ENCODE data around the gene INSYN1. TPM values are rescaled to one million over a fixed set of nuclear protein-coding genes. Genes with fewer than 3 reads are reported as not detected.

Gene INSYN1
- total and polyA plus RNA-seq, 2 experiments from 2014 or later, result 0.11 to 10.4 TPM

DNA sequence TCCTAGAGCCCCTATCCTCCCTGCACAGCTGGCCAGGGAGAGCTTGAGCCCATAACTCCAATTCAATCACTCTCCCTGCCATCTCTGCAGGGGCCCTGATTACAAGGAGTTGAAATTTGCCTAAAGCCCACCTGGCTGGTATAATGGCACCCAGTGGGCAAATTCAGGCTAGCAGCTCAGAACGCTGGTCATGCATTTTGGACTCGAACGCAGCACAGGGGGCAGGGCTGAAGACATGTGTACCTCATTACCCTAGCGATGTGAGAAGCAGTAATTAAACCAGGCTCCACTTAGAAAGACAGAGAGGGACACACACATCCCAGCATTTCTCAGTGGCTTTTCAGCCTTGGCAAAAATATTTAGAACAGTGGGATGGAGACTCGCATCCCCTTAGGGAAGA is 3.2 kb downstream of the INSYN1 start:
- no peaks in the 10 kb centered on the region for H3K9me2 ChIP-seq (ENCODE audit: insufficient read depth)
- H3K36me3 ChIP-seq (ENCODE audit: low read depth), result no peaks in the 10 kb centered on the region
- in situ Hi-C loops (cut with MboI), result no loop called here
- no peaks in the 10 kb centered on the region for H3F3A ChIP-seq (ENCODE audit: insufficient read depth)
- no peaks in the 10 kb centered on the region for H4K20me1 ChIP-seq (ENCODE audit: insufficient read depth)
- no peaks in the 10 kb centered on the region for H3K79me2 ChIP-seq (ENCODE audit: insufficient read depth)
- no peak overlapping the region for H3K4me3 ChIP-seq
- no peaks in the 10 kb centered on the region for H3K9me3 ChIP-seq (ENCODE audit: low read depth)
- WGBS, 2 experiments (ENCODE audit: low coverage in 1 of 2, low lambda C conversion rate in 2 of 2, missing lambda C conversion rate in 2 of 2), result 56 to 60% methylated on average over 5 of the region's 5 CpGs
- no peak overlapping the region for H2AFZ ChIP-seq
- TF ChIP-seq EZH2 (IDR thresholded peaks at IDR 0.05; ENCODE audit: insufficient read depth, poor library complexity, severe bottlenecking) (no peak), EZH2phosphoT487 (IDR thresholded peaks at IDR 0.05; ENCODE audit: insufficient read depth, low read depth) (no peak)
- no peak overlapping the region for H3K4me2 ChIP-seq (ENCODE audit: unreplicated experiment)
- H3K27me3 ChIP-seq (replicated peaks; ENCODE audit: insufficient read depth), result no peaks in the 10 kb centered on the region
- H3K9ac ChIP-seq, result no peak overlapping the region
- DNase-seq, result no peak
- H3K4me1 ChIP-seq (ENCODE audit: insufficient read depth), result no peaks in the 10 kb centered on the region
- no peak overlapping the region for H3K27ac ChIP-seq

GRCh38 chr15:73749533-73749932 is 3.6 kb downstream of the INSYN1 start:
- Histone ChIP-seq H3K79me2 (ENCODE audit: insufficient read depth) (no peaks in the 10 kb centered on the region), H3K4me3 (no peak overlapping the region), H3K4me1 (ENCODE audit: insufficient read depth) (no peaks in the 10 kb centered on the region), H3K27ac (no peak overlapping the region), H3K4me2 (ENCODE audit: unreplicated experiment) (no peak overlapping the region), H3F3A (ENCODE audit: insufficient read depth) (no peaks in the 10 kb centered on the region), H3K9me2 (ENCODE audit: insufficient read depth) (no peaks in the 10 kb centered on the region), H3K27me3 (replicated peaks; ENCODE audit: insufficient read depth) (no peaks in the 10 kb centered on the region), H2AFZ (no peak overlapping the region), H3K36me3 (ENCODE audit: low read depth) (no peaks in the 10 kb centered on the region), H3K9me3 (ENCODE audit: low read depth) (no peaks in the 10 kb centered on the region), H4K20me1 (ENCODE audit: insufficient read depth) (no peaks in the 10 kb centered on the region), H3K9ac (no peak overlapping the region)
- 83 to 84% methylated on average over 5 of the region's 5 CpGs for WGBS, 2 experiments (ENCODE audit: low coverage in 1 of 2, low lambda C conversion rate in 2 of 2, missing lambda C conversion rate in 2 of 2)
- DNase-seq, result no peak
- in situ Hi-C loops (cut with MboI), result no loop called here
- TF ChIP-seq EZH2phosphoT487 (IDR thresholded peaks at IDR 0.05; ENCODE audit: insufficient read depth, low read depth), result no peak
- no peak for TF ChIP-seq EZH2 (IDR thresholded peaks at IDR 0.05; ENCODE audit: insufficient read depth, poor library complexity, severe bottlenecking)

- 72 to 75% methylated on average over 6 of the region's 6 CpGs for WGBS, 2 experiments (ENCODE audit: low coverage in 1 of 2, low lambda C conversion rate in 2 of 2, missing lambda C conversion rate in 2 of 2)
- Histone ChIP-seq H3K4me2 (ENCODE audit: unreplicated experiment) (no peak overlapping the region), H3K4me1 (ENCODE audit: insufficient read depth) (no peaks in the 10 kb centered on the region; the same call in 1 of the 2 replicates), H3F3A (ENCODE audit: insufficient read depth) (peaks cover 5% of the 10 kb centered on the region; the same call in 1 of the 2 replicates), H3K36me3 (ENCODE audit: low read depth) (no peaks in the 10 kb centered on the region), H3K79me2 (ENCODE audit: insufficient read depth) (no peaks in the 10 kb centered on the region), H2AFZ (no peak overlapping the region), H3K9me3 (ENCODE audit: low read depth) (no peaks in the 10 kb centered on the region), H3K27ac (no peak overlapping the region), H3K27me3 (replicated peaks; ENCODE audit: insufficient read depth) (no peaks in the 10 kb centered on the region), H3K4me3 (no peak overlapping the region), H3K9me2 (ENCODE audit: insufficient read depth) (no peaks in the 10 kb centered on the region), H4K20me1 (ENCODE audit: insufficient read depth) (no peaks in the 10 kb centered on the region), H3K9ac (no peak overlapping the region)
- no peak for DNase-seq
- in situ Hi-C loops (cut with MboI), result no loop called here
- no peak for TF ChIP-seq EZH2phosphoT487 (IDR thresholded peaks at IDR 0.05; ENCODE audit: insufficient read depth, low read depth)
- TF ChIP-seq EZH2 (IDR thresholded peaks at IDR 0.05; ENCODE audit: insufficient read depth, poor library complexity, severe bottlenecking), result no peak
Observed at GRCh38 chr15:73748730-73749129, 4.4 kb downstream of the INSYN1 start.

DNA sequence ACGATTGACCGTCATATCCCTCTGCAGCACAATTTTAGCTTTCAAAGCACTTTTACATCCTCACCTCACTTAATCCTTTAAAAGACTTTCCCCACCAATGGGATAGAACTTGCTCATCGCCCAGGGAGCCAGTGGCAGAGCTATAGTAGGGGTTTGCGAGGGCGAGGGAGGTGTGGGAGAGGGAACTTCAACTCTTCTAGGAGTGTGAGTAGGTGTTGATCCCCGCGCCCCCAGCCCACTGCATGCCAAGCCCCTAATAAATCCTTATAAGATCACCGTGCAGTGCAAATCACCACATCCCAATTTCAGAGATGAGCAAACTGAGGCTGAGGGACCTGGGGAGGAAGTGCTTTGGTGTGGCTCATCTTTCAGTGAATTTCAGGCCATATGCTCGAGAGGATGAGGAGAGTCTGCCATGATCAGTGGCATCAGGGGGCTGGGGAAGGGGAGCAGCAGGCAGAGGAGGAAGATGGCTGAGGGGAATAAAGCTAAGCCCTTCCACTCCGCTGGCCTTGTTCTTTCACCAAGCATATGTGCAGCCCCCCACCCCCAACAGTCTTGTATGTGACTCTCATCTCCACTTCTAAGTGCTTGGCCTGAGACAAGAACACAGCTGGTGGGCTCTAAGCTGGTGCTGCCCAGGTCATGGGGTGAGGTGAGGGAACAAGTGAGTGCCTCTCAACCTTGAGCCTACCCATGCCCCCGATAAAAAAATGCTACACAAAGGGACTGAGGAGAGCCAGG is 5.1 kb downstream of the INSYN1 start:
- no peaks in the 10 kb centered on the region for H4K20me1 ChIP-seq (ENCODE audit: insufficient read depth)
- no peak overlapping the region for H2AFZ ChIP-seq
- H3K36me3 ChIP-seq (ENCODE audit: low read depth), result no peaks in the 10 kb centered on the region
- no peak for DNase-seq
- H3K4me1 ChIP-seq (ENCODE audit: insufficient read depth), result peaks cover 5% of the 10 kb centered on the region
- no peak overlapping the region for H3K27ac ChIP-seq
- H3K27me3 ChIP-seq (replicated peaks; ENCODE audit: insufficient read depth), result no peaks in the 10 kb centered on the region
- no peaks in the 10 kb centered on the region for H3K9me3 ChIP-seq (ENCODE audit: low read depth)
- no peak overlapping the region for H3K4me3 ChIP-seq
- no peak overlapping the region for H3K4me2 ChIP-seq (ENCODE audit: unreplicated experiment)
- in situ Hi-C loops (cut with MboI), result no loop called here
- 90 to 92% methylated on average over 11 of the region's 11 CpGs for WGBS, 2 experiments (ENCODE audit: low coverage in 1 of 2, low lambda C conversion rate in 2 of 2, missing lambda C conversion rate in 2 of 2)
- H3K79me2 ChIP-seq (ENCODE audit: insufficient read depth), result no peaks in the 10 kb centered on the region
- no peak for TF ChIP-seq EZH2 (IDR thresholded peaks at IDR 0.05; ENCODE audit: insufficient read depth, poor library complexity, severe bottlenecking)
- no peak for TF ChIP-seq EZH2phosphoT487 (IDR thresholded peaks at IDR 0.05; ENCODE audit: insufficient read depth, low read depth)
- no peak overlapping the region for H3K9ac ChIP-seq
- H3F3A ChIP-seq (ENCODE audit: insufficient read depth), result peaks cover 5% of the 10 kb centered on the region; the same call in 1 of the 2 replicates
- H3K9me2 ChIP-seq (ENCODE audit: insufficient read depth), result no peaks in the 10 kb centered on the region
